Esophagus (tissue), 2 donors: ENCODE results near the gene GPR21. TPM values are rescaled to one million over a fixed set of nuclear protein-coding genes. Genes with fewer than 3 reads are reported as not detected.

Experiments used
- H3K27ac ChIP-seq, 2 donors: one replicate each; pipeline ENCODE4 v1.5.1; 2013; ENCODE audit warnings: low read depth in 2 of 2, mild to moderate bottlenecking in 2 of 2, inconsistent platforms in 1 of 2, low read length in 1 of 2, moderate library complexity in 1 of 2
- H3K27me3 ChIP-seq, 2 donors: one replicate each; pipeline ENCODE4 v1.6.1; 2013; ENCODE audit warnings: low read length in 2 of 2, control low read depth in 1 of 2, mild to moderate bottlenecking in 1 of 2; ENCODE audit not compliant: insufficient read depth in 2 of 2, control insufficient read depth in 1 of 2
- H3K36me3 ChIP-seq, 2 donors: one replicate each; pipeline ENCODE4 v1.6.1; 2013; ENCODE audit warnings: low read length in 1 of 2; ENCODE audit not compliant: control insufficient read depth in 2 of 2, insufficient read depth in 2 of 2
- H3K4me1 ChIP-seq, 2 donors: one replicate each; pipeline ENCODE4 v1.6.1; 2013; ENCODE audit warnings: low read length in 1 of 2; ENCODE audit not compliant: control insufficient read depth in 2 of 2, insufficient read depth in 2 of 2
- H3K4me3 ChIP-seq, 2 donors: one replicate each; pipeline ENCODE4 v1.5.1; 2013; ENCODE audit warnings: low read length in 2 of 2, mild to moderate bottlenecking in 2 of 2, low read depth in 1 of 2, moderate library complexity in 1 of 2
- H3K9me3 ChIP-seq, 2 donors: one replicate each; pipeline ENCODE4 v1.6.1; 2013; ENCODE audit warnings: mild to moderate bottlenecking in 2 of 2, low read depth in 1 of 2, low read length in 1 of 2, moderate library complexity in 1 of 2; ENCODE audit not compliant: control insufficient read depth in 2 of 2, insufficient read depth in 1 of 2
- WGBS, 2 donors: extraction: QIAGEN DNeasy Blood & Tissue Kit; methylation state at CpG; one replicate each; pipeline ENCODE4 v1.1.7; 2013; 5-methylcytosine and 5-hydroxymethylcytosine counted together
- polyA plus RNA-seq, 2 donors: library from polyadenylated mRNA; stranded (reverse); fragments of 200-250 nt; gene quantifications; one replicate each; pipeline ENCODE4 v1.2.3, GENCODE V29; 2013
- donor health status: healthy with polysubstance abuse.
- donor health status: Bipolar disorder and iron deficiency.

The GPR21 gene
- polyA plus RNA-seq, 2 donors: 0.12 to 0.20 TPM

GRCh38 chr9:123070198-123070597 is 36.7 kb downstream of the GPR21 start:
- Histone ChIP-seq H3K36me3 (peaks cover 6 to 7% of the 10 kb centered on the region in 2 donors), H3K4me3 (no peak overlapping the region), H3K27ac (no peak overlapping the region), H3K9me3 (no peaks in the 10 kb centered on the region), H3K4me1 (no peaks in the 10 kb centered on the region), H3K27me3 (no peaks in the 10 kb centered on the region)

GRCh38 chr9:123072407-123072995 is 39.0 kb downstream of the GPR21 start:
- Histone ChIP-seq H3K36me3 (peaks cover 0 to 2% of the 10 kb centered on the region in 2 donors), H3K4me1 (no peaks in the 10 kb centered on the region), H3K9me3 (no peaks in the 10 kb centered on the region), H3K27ac (no peak overlapping the region), H3K4me3 (no peak overlapping the region), H3K27me3 (no peaks in the 10 kb centered on the region)
- WGBS, 2 donors: 92 to 97% methylated on average over 2 of the region's 2 CpGs

- 67 to 74% methylated on average over 5 of the region's 5 CpGs for WGBS, 2 donors
- Histone ChIP-seq H3K4me3 (no peak overlapping the region), H3K27me3 (no peaks in the 10 kb centered on the region), H3K9me3 (no peaks in the 10 kb centered on the region), H3K4me1 (no peaks in the 10 kb centered on the region), H3K36me3 (peaks cover 0 to 2% of the 10 kb centered on the region in 2 donors), H3K27ac (peak overlapping the region in 1 of 2 donors; percentile 22)
These were observed 40.0 kb downstream of the GPR21 start for GRCh38 chr9:123073441-123073840.

GRCh38 chr9:123073991-123074422 is 40.5 kb downstream of the GPR21 start:
- Histone ChIP-seq H3K9me3 (no peaks in the 10 kb centered on the region), H3K27ac (no peak overlapping the region), H3K36me3 (peaks cover 0 to 2% of the 10 kb centered on the region in 2 donors), H3K4me1 (no peaks in the 10 kb centered on the region), H3K4me3 (no peak overlapping the region), H3K27me3 (no peaks in the 10 kb centered on the region)
- 67 to 72% methylated on average over 1 of the region's 1 CpG for WGBS, 2 donors

- Histone ChIP-seq H3K4me3 (no peak overlapping the region), H3K9me3 (no peaks in the 10 kb centered on the region), H3K27me3 (no peaks in the 10 kb centered on the region), H3K4me1 (no peaks in the 10 kb centered on the region), H3K27ac (no peak overlapping the region), H3K36me3 (peaks cover 4% of the 10 kb centered on the region in 2 donors)
- 72 to 84% methylated on average over 3 of the region's 3 CpGs for WGBS, 2 donors
These were observed 41.2 kb downstream of the GPR21 start for GRCh38 chr9:123074628-123075027.

GRCh38 chr9:123080444-123080843 is 47.0 kb downstream of the GPR21 start:
- no peaks in the 10 kb centered on the region for H3K9me3 ChIP-seq
- 83 to 88% methylated on average over 3 of the region's 3 CpGs for WGBS, 2 donors
- H3K27ac ChIP-seq: no peak overlapping the region
- no peak overlapping the region for H3K4me3 ChIP-seq
- no peaks in the 10 kb centered on the region for H3K4me1 ChIP-seq
- no peaks in the 10 kb centered on the region for H3K27me3 ChIP-seq
- peaks cover 9 to 14% of the 10 kb centered on the region in 2 donors for H3K36me3 ChIP-seq

- no peaks in the 10 kb centered on the region for H3K27me3 ChIP-seq
- H3K4me1 ChIP-seq: no peaks in the 10 kb centered on the region
- peaks cover 9 to 14% of the 10 kb centered on the region in 2 donors for H3K36me3 ChIP-seq
- no peaks in the 10 kb centered on the region for H3K9me3 ChIP-seq
- 31 to 39% methylated on average over 2 of the region's 2 CpGs for WGBS, 2 donors
- no peak overlapping the region for H3K4me3 ChIP-seq
- H3K27ac ChIP-seq: no peak overlapping the region
These were observed 48.4 kb downstream of the GPR21 start for GRCh38 chr9:123081824-123082223.

- Histone ChIP-seq H3K27me3 (no peaks in the 10 kb centered on the region), H3K27ac (no peak overlapping the region), H3K36me3 (peaks cover 9 to 17% of the 10 kb centered on the region in 2 donors), H3K4me1 (no peaks in the 10 kb centered on the region), H3K9me3 (no peaks in the 10 kb centered on the region), H3K4me3 (no peak overlapping the region)
- 73 to 77% methylated on average over 6 of the region's 6 CpGs for WGBS, 2 donors
These were observed 50.2 kb downstream of the GPR21 start for GRCh38 chr9:123083680-123084079.

GRCh38 chr9:123084256-123084655 is 50.8 kb downstream of the GPR21 start:
- Histone ChIP-seq H3K27me3 (no peaks in the 10 kb centered on the region), H3K9me3 (no peaks in the 10 kb centered on the region), H3K27ac (no peak overlapping the region), H3K4me3 (no peak overlapping the region), H3K4me1 (no peaks in the 10 kb centered on the region), H3K36me3 (peaks cover 8 to 16% of the 10 kb centered on the region in 2 donors)
- 97 to 100% methylated on average over 1 of the region's 1 CpG for WGBS, 2 donors
